ENCODE data around the gene COL4A3.
A peak's percentile ranks its signal among the peaks of the same experiment; 100 is the strongest.
"Not testable (repeated sequence)": the region's sequence is repeated elsewhere in the genome, so short reads cannot be mapped to it uniquely, and the experiment has no call there.

COL4A3 gene

GRCh38 chr2:227206406-227206805, 42.0 kb downstream of the COL4A3 start:
- no peak for DNase-seq (ENCODE audit: low spot score)

GRCh38 chr2:227207573-227207972, 43.1 kb downstream of the COL4A3 start:
- DNase-seq (ENCODE audit: low spot score), result no peak

GRCh38 chr2:227214622-227215041, 50.2 kb downstream of the COL4A3 start:
- no peak for DNase-seq (ENCODE audit: low spot score)

GRCh38 chr2:227219312-227220105, 55.1 kb downstream of the COL4A3 start:
- no peak for DNase-seq (ENCODE audit: low spot score)

- no peak for DNase-seq (ENCODE audit: low spot score)
Observed at GRCh38 chr2:227221120-227221519, 56.7 kb downstream of the COL4A3 start.

- no peak for DNase-seq (ENCODE audit: low spot score)
Observed at GRCh38 chr2:227222292-227222691, 57.9 kb downstream of the COL4A3 start.

- not testable (repeated sequence) for DNase-seq (ENCODE audit: low spot score)
Observed at GRCh38 chr2:227225641-227226040, 61.2 kb downstream of the COL4A3 start.

GRCh38 chr2:227228061-227228667, 63.7 kb downstream of the COL4A3 start:
- no peak for DNase-seq (ENCODE audit: low spot score)

GRCh38 chr2:227230151-227230550, 65.7 kb downstream of the COL4A3 start:
- DNase-seq (ENCODE audit: low spot score), result no peak

GRCh38 chr2:227234429-227234828, 70.0 kb downstream of the COL4A3 start:
- DNase-seq (ENCODE audit: low spot score), result no peak

GRCh38 chr2:227237786-227238185, 73.4 kb downstream of the COL4A3 start:
- DNase-seq (ENCODE audit: low spot score), result no peak

- peak; percentile 40 for DNase-seq (ENCODE audit: low spot score)
Observed at GRCh38 chr2:227238238-227239237, 74.1 kb downstream of the COL4A3 start.

- no peak for DNase-seq (ENCODE audit: low spot score)
Observed at GRCh38 chr2:227241005-227241404, 76.6 kb downstream of the COL4A3 start.

- DNase-seq (ENCODE audit: low spot score), result no peak
Observed at GRCh38 chr2:227248876-227249275, 84.5 kb downstream of the COL4A3 start.

GRCh38 chr2:227252831-227253230, 88.4 kb downstream of the COL4A3 start:
- DNase-seq (ENCODE audit: low spot score), result no peak

- no peak for DNase-seq (ENCODE audit: low spot score)
Observed at GRCh38 chr2:227256605-227257004, 92.2 kb downstream of the COL4A3 start.

- no peak for DNase-seq (ENCODE audit: low spot score)
Observed at GRCh38 chr2:227257820-227258219, 93.4 kb downstream of the COL4A3 start.

- no peak for DNase-seq (ENCODE audit: low spot score)
Observed at GRCh38 chr2:227260041-227260440, 95.6 kb downstream of the COL4A3 start.

GRCh38 chr2:227267410-227268115, 103.1 kb downstream of the COL4A3 start:
- DNase-seq (ENCODE audit: low spot score), result no peak

- no peak for DNase-seq (ENCODE audit: low spot score)
Observed at GRCh38 chr2:227280895-227281294, 116.5 kb downstream of the COL4A3 start.

GRCh38 chr2:227285741-227286236, 121.4 kb downstream of the COL4A3 start:
- no peak for DNase-seq (ENCODE audit: low spot score)

GRCh38 chr2:227287771-227288170, 123.3 kb downstream of the COL4A3 start:
- no peak for DNase-seq (ENCODE audit: low spot score)
